Measurements from ENCODE around the gene ILDR2. TPM values are rescaled to one million over a fixed set of nuclear protein-coding genes. Genes with fewer than 3 reads are reported as not detected.

Gene ILDR2
- total RNA-seq, 4 donors from 2014 or later, result 2.7 to 15.2 (median 8.2) TPM

- no peak overlapping the region for H3K27ac ChIP-seq
- H3K4me1 ChIP-seq, result no peaks in the 10 kb centered on the region
- peaks cover 0 to 12% (median 0%) of the 10 kb centered on the region in 3 donors for H3K9me3 ChIP-seq
These were observed 75.6 kb downstream of the ILDR2 start for GRCh38 chr1:166899769-166900168.

GRCh38 chr1:166895766-166896165 lies 79.6 kb downstream of the ILDR2 start:
- no peak for ATAC-seq
- H3K36me3 ChIP-seq, result no peaks in the 10 kb centered on the region
- peaks cover 0 to 12% (median 0%) of the 10 kb centered on the region in 3 donors for H3K9me3 ChIP-seq
- H3K4me1 ChIP-seq, result no peaks in the 10 kb centered on the region
- H3K27me3 ChIP-seq, result no peaks in the 10 kb centered on the region
- no peak overlapping the region for H3K4me3 ChIP-seq
- TF ChIP-seq CTCF (IDR thresholded peaks at IDR 0.05) (no peak), POLR2A (IDR thresholded peaks at IDR 0.05) (no peak), EP300 (IDR thresholded peaks at IDR 0.05) (no peak), POLR2AphosphoS5 (IDR thresholded peaks at IDR 0.05) (no peak)
- WGBS, 2 donors (ENCODE audit: low coverage in 1 of 2), result 58 to 68% methylated on average over 3 to 4 of the region's 4 CpGs
- no peak overlapping the region for H3K27ac ChIP-seq

More at GRCh38 chr1:166899769-166900168, 75.6 kb downstream of the ILDR2 start:
- Histone ChIP-seq H3K36me3 (no peaks in the 10 kb centered on the region), H3K4me3 (no peak overlapping the region), H3K27me3 (no peaks in the 10 kb centered on the region)
- no peak for ATAC-seq
- TF ChIP-seq EP300 (IDR thresholded peaks at IDR 0.05), result no peak
- TF ChIP-seq POLR2A (IDR thresholded peaks at IDR 0.05), result no peak
- TF ChIP-seq POLR2AphosphoS5 (IDR thresholded peaks at IDR 0.05), result no peak
- no peak for TF ChIP-seq CTCF (IDR thresholded peaks at IDR 0.05)

GRCh38 chr1:166889776-166890175 lies 85.6 kb downstream of the ILDR2 start:
- no peaks in the 10 kb centered on the region for H3K9me3 ChIP-seq
- H3K4me1 ChIP-seq, result no peaks in the 10 kb centered on the region
- H3K27ac ChIP-seq, result no peak overlapping the region
- no peaks in the 10 kb centered on the region for H3K36me3 ChIP-seq
- H3K4me3 ChIP-seq, result no peak overlapping the region
- TF ChIP-seq EP300 (IDR thresholded peaks at IDR 0.05) (no peak), POLR2AphosphoS5 (IDR thresholded peaks at IDR 0.05) (no peak), CTCF (IDR thresholded peaks at IDR 0.05) (no peak), POLR2A (IDR thresholded peaks at IDR 0.05) (no peak)
- peaks cover 12% of the 10 kb centered on the region for H3K27me3 ChIP-seq
- ATAC-seq, result no peak

- no peaks in the 10 kb centered on the region for H3K9me3 ChIP-seq
- H3K4me3 ChIP-seq, result no peak overlapping the region
- ATAC-seq, result no peak
- TF ChIP-seq CTCF (IDR thresholded peaks at IDR 0.05), result no peak
- no peak for TF ChIP-seq EP300 (IDR thresholded peaks at IDR 0.05)
- TF ChIP-seq POLR2A (IDR thresholded peaks at IDR 0.05), result no peak
- no peak for TF ChIP-seq POLR2AphosphoS5 (IDR thresholded peaks at IDR 0.05)
- peaks cover 24% of the 10 kb centered on the region for H3K27me3 ChIP-seq
- H3K4me1 ChIP-seq, result peaks cover 0 to 8% (median 5%) of the 10 kb centered on the region in 3 donors
- WGBS, 2 donors (ENCODE audit: low coverage in 1 of 2), result 82 to 83% methylated on average over 3 to 4 of the region's 4 CpGs
- no peaks in the 10 kb centered on the region for H3K36me3 ChIP-seq
- no peak overlapping the region for H3K27ac ChIP-seq
These were observed 86.8 kb downstream of the ILDR2 start for GRCh38 chr1:166888373-166889111.

GRCh38 chr1:166884971-166885370 lies 90.4 kb downstream of the ILDR2 start:
- no peak for ATAC-seq
- no peak for TF ChIP-seq POLR2AphosphoS5 (IDR thresholded peaks at IDR 0.05)
- no peak for TF ChIP-seq EP300 (IDR thresholded peaks at IDR 0.05)
- no peak for TF ChIP-seq POLR2A (IDR thresholded peaks at IDR 0.05)
- no peak for TF ChIP-seq CTCF (IDR thresholded peaks at IDR 0.05)
- Histone ChIP-seq H3K9me3 (no peaks in the 10 kb centered on the region), H3K4me1 (peaks cover 0 to 8% (median 5%) of the 10 kb centered on the region in 3 donors), H3K27ac (no peak overlapping the region), H3K27me3 (peaks cover 36% of the 10 kb centered on the region), H3K36me3 (no peaks in the 10 kb centered on the region), H3K4me3 (no peak overlapping the region)
- 80 to 95% methylated on average over 3 of the region's 3 CpGs for WGBS, 2 donors (ENCODE audit: low coverage in 1 of 2)

All from gastroesophageal sphincter (tissue), 4 donors.